CD4-positive, alpha-beta T cell treated with Interleukin-17A for 4 hours (primary cell): Measurements from ENCODE around the gene STON1.
"Not testable (repeated sequence)": the region's sequence is repeated elsewhere in the genome, so short reads cannot be mapped to it uniquely, and the experiment has no call there.

Experiments used
- DNase-seq: peaks from one replicate; pipeline ENCODE4 v3.0.0-alpha.2; 2020; ENCODE audit warnings: mixed read lengths

STON1 gene

DNA sequence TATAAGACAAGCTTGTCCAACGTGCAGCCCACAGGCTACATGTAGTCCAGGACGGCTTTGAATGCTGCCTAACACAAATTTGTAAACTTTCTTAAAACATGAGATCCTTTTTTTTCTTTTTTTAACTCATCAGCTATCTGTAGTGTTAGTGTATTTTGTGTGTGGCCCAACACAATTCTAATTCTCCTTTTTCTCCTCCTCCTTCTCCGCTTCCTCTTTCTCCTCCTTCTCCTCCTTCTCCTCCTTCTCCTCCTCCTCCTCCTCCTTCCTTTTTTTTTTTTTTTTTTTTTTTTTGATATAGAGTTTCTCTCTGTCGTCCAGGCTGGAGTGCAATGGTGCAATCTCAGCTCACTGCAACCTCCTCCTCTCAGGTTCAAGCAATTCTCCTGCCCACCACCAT lies 48.4 kb downstream of the STON1 start:
- no peak for DNase-seq

DNA sequence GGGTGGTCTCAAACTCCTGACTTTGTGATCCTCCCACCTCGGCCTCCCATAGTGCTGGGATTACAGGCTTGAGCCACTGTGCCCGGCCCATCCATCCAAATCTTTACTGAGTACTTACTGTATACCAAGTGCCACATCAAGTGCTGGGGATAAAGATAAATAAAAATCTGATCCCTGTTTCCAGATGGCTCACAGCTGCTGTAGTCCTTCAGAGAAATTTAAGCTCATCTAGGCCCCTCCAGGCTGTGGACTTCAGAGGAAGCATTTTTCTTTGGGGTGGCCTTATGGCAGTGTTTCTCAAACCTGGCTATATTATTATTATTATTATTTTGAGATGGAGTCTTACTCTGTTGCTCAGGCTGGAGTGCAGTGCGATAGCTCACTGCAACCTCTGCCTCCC lies 54.0 kb downstream of the STON1 start:
- DNase-seq: no peak

GRCh38 chr2:48584551-48584950 lies 54.6 kb downstream of the STON1 start:
- no peak for DNase-seq

DNA sequence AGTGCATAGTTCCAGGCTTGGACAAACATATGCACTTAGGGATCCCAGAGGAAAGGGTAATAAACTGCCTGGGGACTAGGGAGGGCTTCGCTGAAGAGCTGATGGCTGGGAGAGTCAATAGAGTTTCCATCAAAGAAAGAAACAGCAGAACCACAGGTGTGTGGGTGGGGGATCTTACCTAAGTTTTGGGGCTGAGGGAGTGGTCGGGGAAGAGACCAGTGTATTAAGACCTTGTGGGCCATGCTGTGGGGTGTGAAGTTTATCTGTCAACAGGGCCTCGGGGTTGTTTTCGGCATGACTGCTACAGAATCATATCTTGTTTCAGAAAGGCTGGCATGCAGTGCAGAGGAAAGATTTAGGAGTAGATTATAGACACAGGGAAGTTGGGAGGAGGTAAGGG lies 56.5 kb downstream of the STON1 start:
- no peak for DNase-seq

DNA sequence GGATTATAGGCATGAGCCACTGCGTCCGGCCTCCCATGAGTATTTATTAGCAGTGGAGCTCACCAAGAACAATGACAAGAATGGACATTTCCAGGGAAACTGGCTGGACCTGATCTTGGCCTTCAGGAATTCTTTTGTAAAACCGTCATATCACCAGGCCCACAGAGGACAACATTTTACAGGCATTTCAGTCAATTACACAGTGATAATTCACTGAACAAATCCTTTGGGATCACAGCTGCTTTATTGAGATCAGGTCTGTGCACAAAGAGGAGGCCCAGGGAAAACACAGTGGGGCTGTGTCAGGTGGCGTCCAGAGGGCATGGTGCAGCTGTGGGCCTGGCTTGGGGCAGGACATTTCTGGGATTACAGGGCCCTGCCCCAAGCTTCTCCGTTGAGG lies 57.6 kb downstream of the STON1 start:
- no peak for DNase-seq

GRCh38 chr2:48587961-48588360 lies 58.0 kb downstream of the STON1 start:
- no peak for DNase-seq

DNA sequence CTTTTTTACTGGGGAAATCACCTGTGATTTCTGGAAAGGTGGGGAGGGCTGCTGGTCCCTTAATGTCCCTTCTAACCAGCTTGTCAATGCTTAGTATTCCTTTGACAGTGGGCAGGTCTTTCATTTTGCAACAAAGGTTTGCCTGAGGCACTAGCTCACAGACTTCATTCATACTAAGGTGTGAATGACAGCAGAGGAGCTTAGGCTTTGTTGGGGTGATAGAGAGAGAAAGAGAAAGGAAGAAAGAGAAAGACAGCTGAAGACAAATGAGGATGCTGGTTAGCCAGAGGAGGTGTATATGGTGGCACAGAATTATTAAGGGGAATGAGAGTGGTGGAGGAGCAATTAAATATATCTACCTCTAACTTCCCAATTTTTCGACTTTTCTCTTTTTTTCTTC lies 58.8 kb downstream of the STON1 start:
- DNase-seq: no peak

DNA sequence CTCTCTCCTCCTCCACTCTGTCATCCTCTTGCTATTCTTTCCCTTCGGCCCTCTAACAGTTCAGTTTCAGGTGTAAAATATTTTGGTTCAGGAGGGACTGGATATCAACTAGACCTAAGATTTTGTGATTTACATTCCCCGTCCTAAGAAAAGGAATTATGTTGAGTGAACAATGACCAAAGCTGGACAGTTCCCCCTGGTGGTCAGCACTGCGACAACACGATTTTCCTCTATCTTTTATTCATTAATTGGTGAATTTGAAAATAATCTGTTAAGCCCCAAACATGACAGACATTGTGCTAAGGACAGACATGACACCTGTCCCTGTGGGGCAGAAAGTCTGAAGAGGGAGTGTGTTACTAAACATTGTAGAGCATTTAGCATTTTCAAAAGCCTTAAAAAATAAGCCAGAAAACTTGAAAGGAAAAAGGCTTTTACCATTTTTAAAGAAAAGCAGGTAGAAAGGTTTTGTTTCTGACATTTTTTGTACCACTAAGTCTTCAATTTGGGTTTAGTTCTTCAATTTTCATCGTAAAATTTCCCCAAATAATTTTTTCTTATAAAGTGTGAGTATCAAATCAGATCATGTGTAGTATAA lies 59.3 kb downstream of the STON1 start:
- DNase-seq: no peak

GRCh38 chr2:48590017-48590416 lies 60.1 kb downstream of the STON1 start:
- DNase-seq: no peak

GRCh38 chr2:48592067-48592466 lies 62.1 kb downstream of the STON1 start:
- no peak for DNase-seq

DNA sequence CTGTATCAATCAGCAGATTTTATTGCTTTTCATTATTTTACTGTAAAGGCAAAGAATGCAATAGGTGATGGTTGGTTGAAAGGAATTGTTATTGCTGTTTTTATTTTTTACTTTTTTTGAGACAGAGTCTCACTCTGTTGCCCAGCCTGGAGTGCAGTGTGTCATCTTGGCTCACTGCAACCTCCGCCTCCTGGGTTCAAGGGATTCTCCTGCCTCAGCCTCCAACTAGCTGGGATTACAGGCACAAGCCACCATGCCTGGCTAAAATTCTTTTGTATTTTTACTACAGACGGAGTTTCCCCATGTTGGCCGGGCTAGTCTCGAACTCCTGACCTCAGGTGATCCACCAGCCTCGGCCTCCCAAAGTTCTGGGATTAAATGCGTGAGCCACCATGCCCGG lies 66.8 kb downstream of the STON1 start:
- not testable (repeated sequence) for DNase-seq

DNA sequence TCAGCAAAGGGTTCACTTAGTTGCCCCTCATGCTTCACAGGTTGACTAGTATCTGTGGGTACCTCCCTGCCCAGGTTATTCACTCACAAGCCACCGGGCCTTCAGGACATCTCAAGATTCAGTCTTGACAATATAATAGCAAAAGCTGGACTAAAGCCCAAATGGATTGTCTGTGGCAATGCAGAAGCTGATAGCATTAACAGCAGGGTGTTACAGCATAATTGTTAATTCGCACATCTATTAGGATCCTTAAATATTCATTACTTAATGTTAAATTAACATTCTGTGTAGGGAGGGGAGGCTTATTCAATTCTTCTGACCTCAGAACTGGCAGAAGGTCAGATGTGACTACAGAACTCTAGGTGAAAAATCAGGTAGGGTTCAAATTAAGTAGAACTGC lies 67.5 kb downstream of the STON1 start:
- no peak for DNase-seq

GRCh38 chr2:48600204-48600813 lies 70.4 kb downstream of the STON1 start:
- DNase-seq: no peak

DNA sequence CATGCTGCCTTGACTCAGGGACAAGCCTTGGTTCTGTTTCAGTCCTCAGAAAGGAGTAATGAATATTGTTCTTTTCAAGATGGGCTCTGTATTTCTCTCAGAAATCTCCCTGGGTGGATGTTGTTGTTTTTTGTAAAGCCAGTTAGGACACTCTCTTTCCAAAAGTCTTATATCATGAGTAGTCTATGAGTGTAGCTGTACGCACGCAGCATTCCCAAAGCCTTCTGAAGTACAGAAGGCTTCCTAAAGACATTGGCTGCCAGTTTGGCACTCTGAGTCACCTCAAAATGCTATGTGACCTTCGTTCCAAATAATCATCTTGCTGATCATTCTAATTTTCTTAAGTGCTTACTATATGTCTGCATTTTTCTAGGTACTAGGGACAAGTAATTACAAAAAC lies 71.0 kb downstream of the STON1 start:
- DNase-seq: no peak

DNA sequence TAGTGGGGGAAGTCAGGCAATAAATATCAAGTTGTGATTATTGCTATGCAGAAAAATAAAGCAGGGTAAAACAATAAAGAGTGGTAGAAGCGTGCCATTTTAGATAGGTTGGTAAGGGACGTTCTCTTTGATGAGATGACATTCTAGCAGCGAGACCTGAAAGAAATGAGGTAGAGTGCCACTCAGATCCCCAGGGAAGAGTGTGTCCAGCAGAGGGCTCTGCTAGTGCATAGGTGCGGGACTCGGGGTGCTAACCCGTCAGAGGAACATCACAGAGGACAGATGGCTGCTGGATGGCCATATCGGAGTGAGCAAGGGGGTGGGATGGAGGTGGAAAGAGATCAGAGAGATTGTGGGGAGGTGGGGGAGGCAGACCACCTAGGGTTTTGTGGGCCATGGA lies 71.4 kb downstream of the STON1 start:
- DNase-seq: peak; percentile 26

DNA sequence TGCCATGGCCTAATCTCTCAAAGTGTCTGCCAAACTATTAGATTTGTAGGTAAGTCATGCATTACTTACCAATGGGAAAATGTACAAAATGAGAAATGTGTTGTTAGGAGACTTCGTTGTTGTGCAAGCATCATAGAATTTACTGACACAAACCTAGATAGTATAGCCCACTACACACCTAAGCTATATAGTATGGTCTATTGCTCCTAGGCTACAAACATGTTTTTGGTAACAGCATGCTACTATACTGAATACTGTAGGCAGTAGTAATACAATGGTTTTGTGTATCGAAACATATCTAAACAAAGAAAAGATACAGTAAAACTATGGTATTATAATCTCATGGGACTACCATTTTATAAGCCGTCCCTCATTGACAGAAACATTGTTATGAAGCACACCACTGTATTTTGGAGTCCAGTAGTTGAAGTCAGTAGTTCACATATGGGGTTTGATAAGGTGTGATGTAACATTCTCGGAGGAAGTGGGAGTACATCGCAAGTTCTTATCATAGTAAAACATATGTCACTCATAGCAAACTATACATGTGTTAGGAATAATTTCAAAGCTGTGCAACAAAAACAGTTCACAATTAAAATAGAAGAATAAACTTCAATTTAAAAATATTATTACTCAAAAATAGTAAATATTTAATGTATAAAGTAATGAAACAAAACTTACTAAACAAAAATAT lies 75.7 kb downstream of the STON1 start:
- DNase-seq: no peak

GRCh38 chr2:48607307-48608014 lies 77.5 kb downstream of the STON1 start:
- DNase-seq: no peak

GRCh38 chr2:48613211-48613610 lies 83.3 kb downstream of the STON1 start:
- no peak for DNase-seq

- not testable (repeated sequence) for DNase-seq
Measured at GRCh38 chr2:48614581-48614980, 84.6 kb downstream of the STON1 start.

DNA sequence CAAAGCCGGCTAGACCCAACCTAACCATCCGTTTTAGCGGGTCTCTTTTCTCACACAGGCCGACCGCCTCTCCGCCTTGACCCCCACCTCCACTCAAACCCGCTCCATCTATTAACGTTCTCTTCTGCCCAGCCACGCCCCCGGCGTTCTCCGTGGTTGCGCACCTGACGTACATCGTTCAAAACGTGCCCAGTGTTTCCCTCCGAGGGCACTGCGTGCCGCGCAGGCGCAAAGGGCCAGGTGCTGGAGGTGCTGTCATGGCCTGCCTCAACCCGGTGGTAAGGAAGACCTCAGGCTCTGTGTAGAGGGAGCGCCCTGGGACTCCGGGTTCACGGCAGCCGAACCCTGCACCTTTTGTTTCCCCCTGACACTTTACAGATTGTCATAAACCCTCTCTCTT lies 87.7 kb downstream of the STON1 start, which contains the start of gene GTF2A1L:
GTF2A1L (plus strand) TSS at position 239 of the 400 bp plus-strand sequence; CDS start at position 258, 19 bp downstream.
- DNase-seq: no peak

DNA sequence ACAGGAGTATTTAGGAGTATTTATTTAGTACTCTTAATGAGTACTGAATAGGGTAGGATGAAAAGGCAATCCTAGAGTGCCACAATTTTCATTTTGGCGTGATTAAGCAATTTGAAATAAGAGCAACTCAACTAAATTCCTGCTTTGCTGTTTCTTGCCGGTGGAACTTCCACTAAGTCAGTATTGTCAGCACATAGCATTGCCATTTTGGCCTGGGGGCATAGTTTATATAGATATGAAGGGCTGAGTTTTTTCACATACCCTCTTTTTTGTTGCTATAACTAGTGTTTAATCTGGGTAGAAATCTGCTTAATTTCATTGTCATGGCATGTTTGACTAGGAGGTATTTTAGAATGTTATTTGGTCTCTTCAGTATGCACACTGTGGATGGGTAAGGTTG lies 89.6 kb downstream of the STON1 start:
- no peak for DNase-seq

DNA sequence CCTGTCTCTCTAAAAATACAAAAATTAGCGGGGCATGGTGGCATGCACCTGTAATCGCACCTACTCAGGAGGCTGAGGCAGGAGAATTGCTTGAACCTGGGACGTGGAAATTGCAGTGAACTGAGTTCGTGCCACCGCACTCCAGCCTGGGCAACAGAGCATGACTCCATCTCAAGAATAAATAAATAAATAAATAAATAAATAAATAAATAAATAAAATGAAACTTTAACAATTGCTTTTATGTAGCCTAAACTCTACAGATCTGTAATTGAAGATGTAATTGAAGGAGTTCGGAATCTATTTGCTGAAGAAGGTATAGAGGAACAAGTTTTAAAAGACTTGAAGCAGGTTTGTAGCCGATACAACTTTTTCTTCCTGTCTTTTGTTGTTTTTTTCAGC lies 90.7 kb downstream of the STON1 start:
- DNase-seq: no peak

- DNase-seq: not testable (repeated sequence)
Measured at GRCh38 chr2:48622691-48623090, 92.7 kb downstream of the STON1 start.

DNA sequence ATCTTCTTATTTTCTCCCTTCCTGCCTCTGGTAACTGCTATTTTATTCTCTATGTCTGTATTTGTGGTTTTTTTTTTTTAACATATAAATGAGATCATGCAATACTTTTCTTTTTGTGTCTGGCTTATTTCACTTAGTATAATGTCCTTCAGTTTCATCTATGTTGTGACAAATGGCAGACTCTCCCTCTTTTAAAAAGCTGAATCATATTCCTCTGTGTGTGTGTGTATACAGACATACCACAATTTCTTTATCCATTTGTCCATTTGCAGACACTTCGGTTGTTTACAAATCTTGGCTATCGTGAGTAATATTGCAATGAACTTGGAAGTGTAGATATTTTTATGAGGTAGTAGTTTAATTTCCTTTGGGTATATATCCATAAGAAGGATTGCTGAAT lies 94.7 kb downstream of the STON1 start:
- no peak for DNase-seq
